ENCODE measurements around the gene TTLL6. TPM values are rescaled to one million over a fixed set of nuclear protein-coding genes. Genes with fewer than 3 reads are reported as not detected.
"Not testable (repeated sequence)": the region's sequence is repeated elsewhere in the genome, so short reads cannot be mapped to it uniquely, and the experiment has no call there.

Gene TTLL6
- total and polyA plus RNA-seq, 5 donors from 2014 or later = not detected

- Histone ChIP-seq H3K9me3 (ENCODE audit: control insufficient read depth in 2 of 2, low read length in 2 of 2) (no peaks in the 10 kb centered on the region), H3K4me3 (ENCODE audit: low read depth, low read length) (no peak overlapping the region), H3K27ac (ENCODE audit: insufficient read depth, low read length, poor library complexity, severe bottlenecking) (no peak overlapping the region), H3K4me1 (ENCODE audit: control insufficient read depth, insufficient read depth, low read length, poor library complexity, severe bottlenecking) (peaks cover 41% of the 10 kb centered on the region), H3K36me3 (ENCODE audit: control insufficient read depth, insufficient read depth, low read length) (peaks cover 31% of the 10 kb centered on the region), H3K27me3 (ENCODE audit: control insufficient read depth, insufficient read depth, low read length) (no peaks in the 10 kb centered on the region)
- no peaks in the 10 kb centered on the region for H3K27me3 Mint-ChIP-seq
- H3K27ac Mint-ChIP-seq = peak overlapping the region; percentile 33 to 66 (median 62)
- H3K9me3 Mint-ChIP-seq = no peaks in the 10 kb centered on the region
- peaks cover 21 to 52% (median 35%) of the 10 kb centered on the region in 4 donors for H3K4me1 Mint-ChIP-seq
- ATAC-seq (ENCODE audit: low read depth in 2 of 2) = no peak
- H3K4me3 Mint-ChIP-seq = no peak overlapping the region
- H3K36me3 Mint-ChIP-seq = peaks cover 20% of the 10 kb centered on the region
- DNase-seq = no peak
Observed at GRCh38 chr17:48842746-48843145, 25.7 kb upstream of the TTLL6 start.

GRCh38 chr17:48841395-48841831 is 24.4 kb upstream of the TTLL6 start:
- Histone ChIP-seq H3K27ac (ENCODE audit: insufficient read depth, low read length, poor library complexity, severe bottlenecking) (peak overlapping the region; percentile 84), H3K4me3 (ENCODE audit: low read depth, low read length) (peak overlapping the region; percentile 89), H3K27me3 (ENCODE audit: control insufficient read depth, insufficient read depth, low read length) (no peaks in the 10 kb centered on the region), H3K9me3 (ENCODE audit: control insufficient read depth in 2 of 2, low read length in 2 of 2) (no peaks in the 10 kb centered on the region), H3K36me3 (ENCODE audit: control insufficient read depth, insufficient read depth, low read length) (peaks cover 20% of the 10 kb centered on the region), H3K4me1 (ENCODE audit: control insufficient read depth, insufficient read depth, low read length, poor library complexity, severe bottlenecking) (peaks cover 54% of the 10 kb centered on the region)
- DNase-seq (peak in 2 of 3 donors; percentile 68 to 87), ATAC-seq (ENCODE audit: low read depth in 2 of 2) (peak; percentile 89 to 91)
- no peaks in the 10 kb centered on the region for H3K27me3 Mint-ChIP-seq
- H3K36me3 Mint-ChIP-seq = peaks cover 14% of the 10 kb centered on the region
- no peaks in the 10 kb centered on the region for H3K9me3 Mint-ChIP-seq
- H3K4me3 Mint-ChIP-seq = peak overlapping the region; percentile 64 to 87 (median 84)
- H3K4me1 Mint-ChIP-seq = peaks cover 27 to 65% (median 44%) of the 10 kb centered on the region in 4 donors
- H3K27ac Mint-ChIP-seq = peak overlapping the region; percentile 76 to 96 (median 92)

DNA sequence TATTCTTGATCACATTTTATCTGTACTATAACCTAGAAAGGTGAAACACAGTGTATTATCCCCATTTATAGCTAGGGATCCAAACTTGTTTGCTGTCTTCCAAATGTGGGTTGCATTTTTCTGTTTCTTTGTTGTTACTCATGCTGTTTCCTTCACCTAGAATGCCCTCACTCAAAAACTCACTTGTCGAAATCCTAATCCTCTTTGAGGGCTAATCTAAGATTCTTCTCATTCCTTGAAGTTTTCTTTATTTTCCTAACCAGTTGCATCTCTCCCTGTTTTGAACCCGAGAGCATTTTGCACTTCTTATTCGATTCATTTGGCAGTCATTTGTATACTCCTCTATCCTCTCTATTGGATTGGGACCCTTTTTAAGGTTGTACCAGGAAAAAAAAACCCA is 23.4 kb upstream of the TTLL6 start:
- Mint-ChIP-seq H3K27me3 (no peaks in the 10 kb centered on the region), H3K36me3 (peaks cover 14% of the 10 kb centered on the region), H3K4me3 (peak overlapping the region; percentile 58 to 85 (median 74)), H3K27ac (peak overlapping the region; percentile 76 to 96 (median 88)), H3K4me1 (peaks cover 32 to 75% (median 53%) of the 10 kb centered on the region in 4 donors), H3K9me3 (no peaks in the 10 kb centered on the region)
- Histone ChIP-seq H3K4me1 (ENCODE audit: control insufficient read depth, insufficient read depth, low read length, poor library complexity, severe bottlenecking) (peaks cover 63% of the 10 kb centered on the region), H3K9me3 (ENCODE audit: control insufficient read depth in 2 of 2, low read length in 2 of 2) (no peaks in the 10 kb centered on the region), H3K36me3 (ENCODE audit: control insufficient read depth, insufficient read depth, low read length) (peaks cover 15% of the 10 kb centered on the region), H3K27ac (ENCODE audit: insufficient read depth, low read length, poor library complexity, severe bottlenecking) (peak overlapping the region; percentile 84), H3K27me3 (ENCODE audit: control insufficient read depth, insufficient read depth, low read length) (no peaks in the 10 kb centered on the region), H3K4me3 (ENCODE audit: low read depth, low read length) (peak overlapping the region; percentile 89)
- ATAC-seq (ENCODE audit: low read depth in 2 of 2) = no peak
- no peak for DNase-seq

GRCh38 chr17:48837458-48837857 is 20.4 kb upstream of the TTLL6 start:
- ATAC-seq (ENCODE audit: low read depth in 2 of 2) (peak; percentile 36 to 51), DNase-seq (peak in 2 of 3 donors; percentile 64 to 79)
- H3K27me3 ChIP-seq (ENCODE audit: control insufficient read depth, insufficient read depth, low read length); H3K27me3 Mint-ChIP-seq; H3K36me3 Mint-ChIP-seq; H3K9me3 ChIP-seq (ENCODE audit: control insufficient read depth in 2 of 2, low read length in 2 of 2); H3K36me3 ChIP-seq (ENCODE audit: control insufficient read depth, insufficient read depth, low read length); H3K9me3 Mint-ChIP-seq: not testable (repeated sequence)
- H3K4me1 Mint-ChIP-seq = peaks cover 30 to 94% (median 74%) of the 10 kb centered on the region in 4 donors
- Histone ChIP-seq H3K4me1 (ENCODE audit: control insufficient read depth, insufficient read depth, low read length, poor library complexity, severe bottlenecking) (peaks cover 93% of the 10 kb centered on the region), H3K27ac (ENCODE audit: insufficient read depth, low read length, poor library complexity, severe bottlenecking) (peak overlapping the region; percentile 64), H3K4me3 (ENCODE audit: low read depth, low read length) (peak overlapping the region; percentile 73)
- peak overlapping the region; percentile 62 to 83 (median 78) for H3K4me3 Mint-ChIP-seq
- peak overlapping the region; percentile 80 to 97 (median 90) for H3K27ac Mint-ChIP-seq

DNA sequence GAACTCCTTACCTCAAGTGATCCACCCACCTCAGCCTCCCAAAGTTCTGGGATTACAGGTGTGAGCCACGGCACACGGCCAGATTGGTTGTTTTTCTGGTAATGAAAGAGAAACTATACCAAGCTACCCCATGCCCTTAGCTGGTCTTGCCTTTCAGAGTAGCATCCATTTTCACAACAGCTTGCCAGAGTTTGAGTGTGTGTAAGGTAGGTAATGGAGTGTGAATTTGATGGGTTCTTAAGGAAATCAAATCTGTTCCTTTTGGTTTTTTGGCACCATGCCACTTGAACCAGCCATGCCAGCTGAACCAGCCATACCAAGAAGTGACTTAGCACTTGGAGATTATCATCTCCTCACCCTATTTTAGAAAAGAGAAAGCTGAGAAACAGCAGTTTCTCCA is 18.9 kb upstream of the TTLL6 start:
- Mint-ChIP-seq H3K27ac (peak overlapping the region; percentile 10 to 82 (median 65)), H3K4me3 (peak overlapping the region; percentile 62 to 81 (median 72)), H3K36me3 (peaks cover 5% of the 10 kb centered on the region), H3K27me3 (no peaks in the 10 kb centered on the region), H3K4me1 (peaks cover 40 to 96% (median 73%) of the 10 kb centered on the region in 4 donors), H3K9me3 (no peaks in the 10 kb centered on the region)
- Histone ChIP-seq H3K9me3 (ENCODE audit: control insufficient read depth in 2 of 2, low read length in 2 of 2) (no peaks in the 10 kb centered on the region), H3K27me3 (ENCODE audit: control insufficient read depth, insufficient read depth, low read length) (no peaks in the 10 kb centered on the region), H3K4me1 (ENCODE audit: control insufficient read depth, insufficient read depth, low read length, poor library complexity, severe bottlenecking) (peaks cover 91% of the 10 kb centered on the region), H3K4me3 (ENCODE audit: low read depth, low read length) (peak overlapping the region; percentile 58), H3K36me3 (ENCODE audit: control insufficient read depth, insufficient read depth, low read length) (no peaks in the 10 kb centered on the region), H3K27ac (ENCODE audit: insufficient read depth, low read length, poor library complexity, severe bottlenecking) (peak overlapping the region; percentile 27)
- DNase-seq (peak in 1 of 3 donors; percentile 58), ATAC-seq (ENCODE audit: low read depth in 2 of 2) (no peak)

DNA sequence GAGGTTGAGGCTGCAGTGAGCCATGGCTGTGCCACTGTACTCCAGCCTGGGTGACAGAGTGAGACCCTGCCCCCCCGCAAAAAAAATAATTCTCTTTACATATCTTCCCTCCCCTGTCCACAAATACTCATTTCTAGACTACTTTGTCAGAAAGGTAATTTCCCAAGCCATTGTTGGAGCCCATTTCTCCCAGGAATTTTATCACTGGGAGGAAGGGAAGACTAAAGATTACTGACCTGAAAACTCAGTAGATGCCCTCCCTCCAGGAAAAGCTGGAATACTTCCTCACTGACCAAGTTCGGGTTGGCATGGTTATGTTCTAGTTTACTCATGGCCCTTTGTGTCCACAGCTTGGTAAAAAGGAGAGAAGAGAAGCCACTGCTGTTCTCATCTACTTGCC is 17.9 kb upstream of the TTLL6 start:
- Mint-ChIP-seq H3K4me1 (peaks cover 33 to 95% (median 69%) of the 10 kb centered on the region in 4 donors), H3K27me3 (no peaks in the 10 kb centered on the region), H3K36me3 (no peaks in the 10 kb centered on the region), H3K9me3 (no peaks in the 10 kb centered on the region), H3K27ac (peak overlapping the region in 2 of 3 donors; percentile 65 to 82), H3K4me3 (peak overlapping the region; percentile 16 to 81 (median 64))
- Histone ChIP-seq H3K9me3 (ENCODE audit: control insufficient read depth in 2 of 2, low read length in 2 of 2) (no peaks in the 10 kb centered on the region), H3K36me3 (ENCODE audit: control insufficient read depth, insufficient read depth, low read length) (no peaks in the 10 kb centered on the region), H3K27ac (ENCODE audit: insufficient read depth, low read length, poor library complexity, severe bottlenecking) (no peak overlapping the region), H3K27me3 (ENCODE audit: control insufficient read depth, insufficient read depth, low read length) (no peaks in the 10 kb centered on the region), H3K4me3 (ENCODE audit: low read depth, low read length) (peak overlapping the region; percentile 9), H3K4me1 (ENCODE audit: control insufficient read depth, insufficient read depth, low read length, poor library complexity, severe bottlenecking) (peaks cover 86% of the 10 kb centered on the region)
- no peak for DNase-seq
- no peak for ATAC-seq (ENCODE audit: low read depth in 2 of 2)

- peak overlapping the region; percentile 93 to 98 (median 98) for H3K27ac Mint-ChIP-seq
- Histone ChIP-seq H3K4me1 (ENCODE audit: control insufficient read depth, insufficient read depth, low read length, poor library complexity, severe bottlenecking) (peaks cover 55% of the 10 kb centered on the region), H3K27ac (ENCODE audit: insufficient read depth, low read length, poor library complexity, severe bottlenecking) (peak overlapping the region; percentile 95), H3K36me3 (ENCODE audit: control insufficient read depth, insufficient read depth, low read length) (no peaks in the 10 kb centered on the region), H3K27me3 (ENCODE audit: control insufficient read depth, insufficient read depth, low read length) (no peaks in the 10 kb centered on the region), H3K9me3 (ENCODE audit: control insufficient read depth in 2 of 2, low read length in 2 of 2) (no peaks in the 10 kb centered on the region), H3K4me3 (ENCODE audit: low read depth, low read length) (peak overlapping the region; percentile 96)
- ATAC-seq (ENCODE audit: low read depth in 2 of 2) (no peak), DNase-seq (no peak)
- peaks cover 25 to 62% (median 45%) of the 10 kb centered on the region in 4 donors for H3K4me1 Mint-ChIP-seq
- no peaks in the 10 kb centered on the region for H3K36me3 Mint-ChIP-seq
- no peaks in the 10 kb centered on the region for H3K9me3 Mint-ChIP-seq
- H3K4me3 Mint-ChIP-seq = peak overlapping the region; percentile 81 to 97 (median 96)
- H3K27me3 Mint-ChIP-seq = no peaks in the 10 kb centered on the region
Observed at GRCh38 chr17:48831549-48831883, 14.5 kb upstream of the TTLL6 start.

All from CD4-positive, CD25-positive, alpha-beta regulatory T cell (primary cell).